Measurements from ENCODE around the gene MBOAT1.

Gene MBOAT1

DNA sequence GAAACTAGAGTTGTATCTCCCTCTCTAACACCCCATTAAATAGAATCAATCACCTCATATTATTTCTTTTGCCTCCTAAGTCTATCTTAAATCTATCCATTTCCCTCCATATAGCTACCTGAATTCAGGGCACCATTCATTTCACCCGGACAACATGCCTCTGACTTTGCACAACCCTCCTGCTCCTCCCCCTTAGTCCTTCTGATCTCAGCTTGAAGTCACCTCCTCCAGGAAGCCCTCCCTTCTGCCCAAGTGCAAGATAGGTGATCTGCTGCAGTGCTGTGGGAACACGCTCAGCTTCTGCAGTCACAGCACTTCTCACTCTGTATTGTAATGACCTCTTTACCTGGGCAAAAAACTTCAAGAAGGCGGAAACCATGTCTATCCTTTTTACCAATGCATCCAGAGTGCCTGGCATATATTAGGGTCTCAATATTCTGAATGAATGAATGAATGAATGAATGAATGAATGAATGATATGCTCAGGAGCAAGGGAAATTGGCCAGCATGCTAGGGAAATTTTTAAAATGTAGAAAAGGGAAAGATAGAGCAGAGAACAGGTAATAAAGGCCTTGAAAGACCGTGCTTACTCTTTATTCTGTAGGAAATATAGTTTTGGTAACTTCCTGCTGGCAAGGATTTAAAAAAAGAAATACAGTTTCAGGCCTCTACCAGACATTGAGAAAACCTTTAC, 41.7 kb downstream of the MBOAT1 start:
- DNase-seq (ENCODE audit: low read depth), result no peak

DNA sequence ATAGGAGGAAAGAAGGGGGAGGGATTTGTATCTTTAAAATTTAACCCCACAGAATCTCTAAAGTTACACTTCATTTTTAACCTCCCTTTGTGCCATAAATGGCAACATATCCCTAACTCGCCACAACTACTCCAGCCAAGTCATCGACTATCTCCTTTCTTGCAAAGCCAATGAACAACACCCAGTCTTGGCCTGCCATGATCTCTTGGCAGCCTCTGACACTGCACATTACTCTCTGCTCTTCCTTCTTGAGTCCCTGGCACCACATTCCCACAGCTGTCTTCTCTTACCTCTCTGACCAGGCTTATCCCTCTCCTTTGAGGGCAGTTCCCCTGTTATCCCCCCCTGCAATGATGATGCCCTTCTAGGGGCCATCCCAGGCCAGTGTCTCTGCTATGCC, 42.5 kb downstream of the MBOAT1 start:
- DNase-seq (ENCODE audit: low read depth), result no peak
- TF ChIP-seq, protein P1, sequence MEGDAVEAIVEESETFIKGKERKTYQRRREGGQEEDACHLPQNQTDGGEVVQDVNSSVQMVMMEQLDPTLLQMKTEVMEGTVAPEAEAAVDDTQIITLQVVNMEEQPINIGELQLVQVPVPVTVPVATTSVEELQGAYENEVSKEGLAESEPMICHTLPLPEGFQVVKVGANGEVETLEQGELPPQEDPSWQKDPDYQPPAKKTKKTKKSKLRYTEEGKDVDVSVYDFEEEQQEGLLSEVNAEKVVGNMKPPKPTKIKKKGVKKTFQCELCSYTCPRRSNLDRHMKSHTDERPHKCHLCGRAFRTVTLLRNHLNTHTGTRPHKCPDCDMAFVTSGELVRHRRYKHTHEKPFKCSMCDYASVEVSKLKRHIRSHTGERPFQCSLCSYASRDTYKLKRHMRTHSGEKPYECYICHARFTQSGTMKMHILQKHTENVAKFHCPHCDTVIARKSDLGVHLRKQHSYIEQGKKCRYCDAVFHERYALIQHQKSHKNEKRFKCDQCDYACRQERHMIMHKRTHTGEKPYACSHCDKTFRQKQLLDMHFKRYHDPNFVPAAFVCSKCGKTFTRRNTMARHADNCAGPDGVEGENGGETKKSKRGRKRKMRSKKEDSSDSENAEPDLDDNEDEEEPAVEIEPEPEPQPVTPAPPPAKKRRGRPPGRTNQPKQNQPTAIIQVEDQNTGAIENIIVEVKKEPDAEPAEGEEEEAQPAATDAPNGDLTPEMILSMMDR (conservative IDR thresholded peaks at IDR 0.05; ENCODE audit: low read length), result no peak
- H3K4me3 ChIP-seq (ENCODE audit: low read length), result no peak overlapping the region

More for the DNA sequence above, 41.7 kb downstream of the MBOAT1 start:
- no peak overlapping the region for H3K4me3 ChIP-seq (ENCODE audit: low read length)
- TF ChIP-seq, protein P1 (conservative IDR thresholded peaks at IDR 0.05; ENCODE audit: low read length), result no peak

DNA sequence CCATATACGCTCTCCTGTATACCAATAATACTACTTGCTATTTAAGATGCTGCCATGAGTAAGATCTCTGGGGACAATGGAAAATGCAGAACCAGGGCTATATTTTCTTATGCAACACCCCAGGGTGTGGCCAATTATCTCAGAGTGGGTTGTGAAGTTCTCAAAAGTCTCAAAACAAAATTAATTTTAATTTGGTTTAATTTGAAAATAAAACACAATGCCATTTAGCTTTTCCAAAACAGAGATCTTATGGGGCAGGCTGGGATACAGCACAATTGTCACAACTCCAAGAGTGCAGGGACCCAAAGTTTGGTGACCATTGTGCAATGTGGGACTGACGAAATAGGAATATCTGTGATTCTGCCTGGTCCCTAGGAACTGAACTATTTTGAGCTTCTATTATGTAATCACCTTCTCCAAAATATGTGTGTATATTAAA, 43.1 kb downstream of the MBOAT1 start:
- H3K4me3 ChIP-seq (ENCODE audit: low read length), result no peak overlapping the region
- peak; percentile 48 for DNase-seq (ENCODE audit: low read depth)
- TF ChIP-seq, protein P1 (conservative IDR thresholded peaks at IDR 0.05; ENCODE audit: low read length), result no peak

GRCh38 chr6:20168690-20169089, 43.6 kb downstream of the MBOAT1 start:
- no peak overlapping the region for H3K4me3 ChIP-seq (ENCODE audit: low read length)
- no peak for DNase-seq (ENCODE audit: low read depth)
- TF ChIP-seq, protein P1 (conservative IDR thresholded peaks at IDR 0.05; ENCODE audit: low read length), result no peak

GRCh38 chr6:20167601-20168000, 44.7 kb downstream of the MBOAT1 start:
- no peak overlapping the region for H3K4me3 ChIP-seq (ENCODE audit: low read length)
- TF ChIP-seq, protein P1 (conservative IDR thresholded peaks at IDR 0.05; ENCODE audit: low read length), result no peak
- DNase-seq (ENCODE audit: low read depth), result no peak

DNA sequence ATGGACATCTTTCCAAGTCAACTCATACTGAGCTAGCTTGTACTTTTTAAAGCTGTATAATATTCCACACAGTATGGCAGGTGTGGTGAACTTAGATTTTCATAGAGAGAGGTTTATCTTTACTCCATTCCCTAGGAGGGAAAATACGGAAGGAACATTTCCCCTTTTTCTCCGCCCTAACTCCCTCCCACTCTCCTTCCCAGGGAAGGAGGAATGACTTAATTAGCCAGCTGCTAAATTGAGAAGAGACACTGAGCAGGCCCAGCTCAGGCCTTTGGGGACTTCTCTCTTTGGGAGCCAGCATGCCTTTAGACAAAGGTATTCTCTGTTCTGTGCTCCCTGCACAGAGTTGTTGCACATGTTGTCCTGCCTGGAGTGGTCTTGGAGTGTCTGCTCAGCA, 46.1 kb downstream of the MBOAT1 start:
- no peak for DNase-seq (ENCODE audit: low read depth)
- no peak overlapping the region for H3K4me3 ChIP-seq (ENCODE audit: low read length)
- TF ChIP-seq, protein P1 (conservative IDR thresholded peaks at IDR 0.05; ENCODE audit: low read length), result no peak

DNA sequence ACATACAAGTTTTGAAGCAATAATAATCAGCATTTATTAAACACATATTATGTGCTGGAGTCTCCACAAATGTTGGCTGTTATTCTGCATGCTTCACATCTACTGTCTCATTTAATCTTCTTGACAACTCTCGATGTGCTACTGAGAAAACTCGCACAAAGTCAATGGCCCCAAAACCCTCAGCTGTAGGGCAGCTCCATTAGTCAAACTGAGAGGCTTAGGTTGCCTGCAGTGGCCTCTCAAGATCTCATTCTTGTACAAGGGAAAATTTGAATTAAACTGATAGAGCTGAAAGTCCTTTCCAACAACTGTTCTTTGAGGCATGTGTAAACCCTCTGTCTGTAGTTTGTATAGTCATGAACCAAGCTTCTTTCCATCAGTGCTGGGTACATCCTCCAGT, 49.8 kb downstream of the MBOAT1 start:
- TF ChIP-seq, protein P1 (conservative IDR thresholded peaks at IDR 0.05; ENCODE audit: low read length), result no peak
- no peak for DNase-seq (ENCODE audit: low read depth)
- no peak overlapping the region for H3K4me3 ChIP-seq (ENCODE audit: low read length)
